Astrocyte of the cerebellum (primary cell): Measurements from ENCODE around the gene PDE7B.
"Not testable (repeated sequence)": the region's sequence is repeated elsewhere in the genome, so short reads cannot be mapped to it uniquely, and the experiment has no call there.

Experiments used
- DNase-seq: peaks from one replicate; pipeline ENCODE4 v3.0.0-alpha.2; 2011; ENCODE audit warnings: low read depth
- H3K4me3 ChIP-seq: 2 replicates; pipeline ENCODE4 v1.5.1; 2011; ENCODE audit warnings: mild to moderate bottlenecking, low read depth, low read length, moderate library complexity
- in situ Hi-C: cut with HindIII; loops from 2 replicates; pipeline ENCODE4 v1.10.0; 2017; ENCODE audit warnings: low sequenced_read_pairs
- TF ChIP-seq, protein P1 (sequence below): IDR thresholded peaks from 2 replicates; pipeline ENCODE4 v1.5.1; 2012; ENCODE audit warnings: low read length, low read depth, moderate library complexity, mild to moderate bottlenecking; ENCODE audit errors: missing control alignments

PDE7B gene

DNA sequence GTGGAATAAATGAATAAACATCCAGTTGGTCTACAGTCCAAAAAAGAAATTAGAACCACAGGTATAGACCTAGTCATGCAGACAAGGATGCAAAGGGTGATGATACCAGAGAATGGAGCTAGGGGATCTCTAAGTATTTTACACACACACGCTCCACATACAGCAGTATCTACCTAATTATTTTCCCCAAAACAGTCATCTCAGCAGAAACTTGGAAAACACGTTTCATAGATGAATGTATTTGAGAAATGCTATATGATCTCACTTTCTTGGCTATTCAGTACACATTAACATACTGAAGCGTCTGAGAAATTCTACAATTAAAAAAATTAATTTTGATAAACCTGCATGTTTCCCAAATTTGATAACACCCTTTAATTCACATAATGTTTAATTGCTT lies 243.3 kb downstream of the PDE7B start:
- no peak for DNase-seq
- H3K4me3 ChIP-seq: no peak overlapping the region
- TF ChIP-seq, protein P1, sequence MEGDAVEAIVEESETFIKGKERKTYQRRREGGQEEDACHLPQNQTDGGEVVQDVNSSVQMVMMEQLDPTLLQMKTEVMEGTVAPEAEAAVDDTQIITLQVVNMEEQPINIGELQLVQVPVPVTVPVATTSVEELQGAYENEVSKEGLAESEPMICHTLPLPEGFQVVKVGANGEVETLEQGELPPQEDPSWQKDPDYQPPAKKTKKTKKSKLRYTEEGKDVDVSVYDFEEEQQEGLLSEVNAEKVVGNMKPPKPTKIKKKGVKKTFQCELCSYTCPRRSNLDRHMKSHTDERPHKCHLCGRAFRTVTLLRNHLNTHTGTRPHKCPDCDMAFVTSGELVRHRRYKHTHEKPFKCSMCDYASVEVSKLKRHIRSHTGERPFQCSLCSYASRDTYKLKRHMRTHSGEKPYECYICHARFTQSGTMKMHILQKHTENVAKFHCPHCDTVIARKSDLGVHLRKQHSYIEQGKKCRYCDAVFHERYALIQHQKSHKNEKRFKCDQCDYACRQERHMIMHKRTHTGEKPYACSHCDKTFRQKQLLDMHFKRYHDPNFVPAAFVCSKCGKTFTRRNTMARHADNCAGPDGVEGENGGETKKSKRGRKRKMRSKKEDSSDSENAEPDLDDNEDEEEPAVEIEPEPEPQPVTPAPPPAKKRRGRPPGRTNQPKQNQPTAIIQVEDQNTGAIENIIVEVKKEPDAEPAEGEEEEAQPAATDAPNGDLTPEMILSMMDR: no peak
- in situ Hi-C loops: no loop called here

DNA sequence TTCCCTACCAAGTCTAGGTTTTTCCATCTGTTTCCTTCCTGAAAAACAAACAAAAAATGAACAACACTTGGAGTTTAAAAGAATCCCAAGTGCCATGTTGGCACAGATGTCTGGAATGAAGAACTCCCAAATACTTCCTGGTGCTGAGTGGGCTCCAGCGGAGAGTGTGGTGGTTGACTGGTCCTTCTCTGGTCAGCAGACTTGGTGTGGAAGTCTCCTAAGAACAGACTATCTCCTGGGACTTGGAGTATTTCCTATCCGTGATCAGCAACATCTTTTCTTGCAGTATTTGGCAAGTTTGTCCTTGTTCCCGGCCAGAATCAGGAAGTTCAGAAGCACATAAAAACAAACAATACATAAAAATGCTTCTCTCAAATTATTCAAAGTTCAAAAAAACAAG lies 244.5 kb downstream of the PDE7B start:
- DNase-seq: no peak
- in situ Hi-C loops: no loop called here
- TF ChIP-seq, protein P1: no peak
- no peak overlapping the region for H3K4me3 ChIP-seq

DNA sequence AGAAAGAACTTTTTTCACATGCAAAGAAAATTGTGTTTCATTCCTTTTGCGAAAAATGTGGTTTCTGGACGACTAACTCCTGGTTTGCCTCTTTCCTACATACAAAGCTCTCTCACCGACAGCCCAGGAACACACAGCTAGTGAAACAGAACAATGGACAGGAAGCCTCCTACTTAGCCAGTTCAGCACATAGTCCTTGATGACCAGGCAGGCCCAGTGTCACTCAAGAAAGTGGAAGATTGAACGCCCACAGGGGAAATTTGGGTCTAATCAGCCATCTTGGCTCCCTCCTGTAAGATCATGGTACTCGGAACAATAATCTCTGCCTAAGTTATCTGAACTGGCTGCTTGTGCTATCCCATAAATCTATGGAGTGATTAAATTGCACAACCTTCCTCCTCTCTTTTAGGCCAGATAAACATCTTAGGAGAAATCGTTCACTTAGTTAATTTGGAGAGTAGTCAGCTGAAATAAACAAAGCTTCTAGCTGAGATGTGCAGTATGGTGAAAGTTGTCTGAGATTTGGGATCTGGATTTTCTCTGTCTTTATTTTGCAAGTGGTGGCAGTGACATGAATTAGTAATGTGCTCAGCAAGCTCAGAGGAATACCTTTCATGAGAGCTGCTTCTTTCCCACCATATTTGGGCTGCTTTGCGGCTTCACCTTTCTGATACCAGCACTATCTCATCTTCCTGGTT lies 251.6 kb downstream of the PDE7B start:
- H3K4me3 ChIP-seq: no peak overlapping the region
- in situ Hi-C loops: no loop called here
- TF ChIP-seq, protein P1: no peak
- DNase-seq: no peak

DNA sequence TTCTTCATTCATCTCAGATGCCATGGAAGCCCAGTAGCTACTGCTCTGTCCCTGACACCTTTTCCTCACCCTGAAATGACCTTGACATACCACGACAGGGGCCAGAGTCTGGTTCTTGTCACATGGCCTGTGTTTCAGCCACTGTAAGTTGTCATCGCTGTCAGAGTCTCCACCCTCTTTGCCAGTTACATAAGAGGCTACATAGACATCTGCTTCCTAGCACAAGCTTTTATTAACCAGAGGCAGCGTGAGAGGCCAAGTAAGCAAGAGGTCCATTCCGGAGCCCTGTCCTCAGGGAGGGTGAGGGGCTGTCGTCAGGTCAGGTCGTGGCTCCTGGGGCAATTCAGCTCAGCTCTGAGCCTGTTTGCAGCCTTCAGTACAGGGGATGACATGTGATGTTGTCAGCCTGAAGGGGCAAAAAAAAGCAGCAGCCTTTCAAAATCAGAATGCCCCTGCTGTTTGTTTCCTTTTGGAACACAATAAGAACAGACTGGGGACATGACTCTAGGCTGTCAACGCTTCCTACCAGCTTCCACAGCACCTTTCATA lies 252.3 kb downstream of the PDE7B start:
- no peak overlapping the region for H3K4me3 ChIP-seq
- DNase-seq: no peak
- in situ Hi-C loops: no loop called here
- TF ChIP-seq, protein P1: no peak

DNA sequence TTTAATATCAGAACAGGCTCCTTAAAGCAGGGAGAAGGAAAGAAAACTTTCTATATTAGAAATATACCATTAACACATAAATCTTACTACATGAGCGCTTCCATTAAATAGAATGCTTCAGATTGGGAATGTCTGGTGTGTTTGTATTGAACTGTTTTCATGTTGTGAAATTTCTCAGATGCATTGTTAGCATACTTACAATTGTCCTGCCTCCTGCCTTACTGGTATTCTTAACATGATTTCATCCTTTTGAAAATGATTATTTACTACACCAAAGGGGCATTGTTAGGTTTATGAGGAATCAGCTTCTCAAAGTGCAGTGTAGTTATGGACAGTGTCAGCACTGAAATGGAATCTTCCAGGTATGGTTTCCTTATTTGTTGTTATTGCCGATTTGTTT lies 253.1 kb downstream of the PDE7B start:
- TF ChIP-seq, protein P1: no peak
- in situ Hi-C loops: no loop called here
- H3K4me3 ChIP-seq: no peak overlapping the region
- no peak for DNase-seq

DNA sequence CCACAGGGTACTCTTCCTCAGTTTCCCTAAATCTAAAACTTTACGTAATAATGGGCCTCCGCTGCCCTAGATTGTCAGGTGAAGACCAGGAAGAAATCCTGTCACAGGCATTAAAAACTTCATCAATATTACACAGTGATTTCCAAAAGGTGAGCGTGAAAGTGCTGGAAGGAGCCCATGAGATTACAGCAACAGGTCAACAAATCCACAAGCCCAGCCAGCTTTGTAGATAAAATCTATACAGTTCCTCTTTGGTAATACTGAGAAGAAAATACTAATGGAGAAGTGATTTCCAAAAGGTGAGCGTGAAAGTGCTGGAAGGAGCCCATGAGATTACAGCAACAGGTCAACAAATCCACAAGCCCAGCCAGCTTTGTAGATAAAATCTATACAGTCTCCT lies 254.3 kb downstream of the PDE7B start:
- DNase-seq, H3K4me3 ChIP-seq, in situ Hi-C loops: not testable (repeated sequence)

DNA sequence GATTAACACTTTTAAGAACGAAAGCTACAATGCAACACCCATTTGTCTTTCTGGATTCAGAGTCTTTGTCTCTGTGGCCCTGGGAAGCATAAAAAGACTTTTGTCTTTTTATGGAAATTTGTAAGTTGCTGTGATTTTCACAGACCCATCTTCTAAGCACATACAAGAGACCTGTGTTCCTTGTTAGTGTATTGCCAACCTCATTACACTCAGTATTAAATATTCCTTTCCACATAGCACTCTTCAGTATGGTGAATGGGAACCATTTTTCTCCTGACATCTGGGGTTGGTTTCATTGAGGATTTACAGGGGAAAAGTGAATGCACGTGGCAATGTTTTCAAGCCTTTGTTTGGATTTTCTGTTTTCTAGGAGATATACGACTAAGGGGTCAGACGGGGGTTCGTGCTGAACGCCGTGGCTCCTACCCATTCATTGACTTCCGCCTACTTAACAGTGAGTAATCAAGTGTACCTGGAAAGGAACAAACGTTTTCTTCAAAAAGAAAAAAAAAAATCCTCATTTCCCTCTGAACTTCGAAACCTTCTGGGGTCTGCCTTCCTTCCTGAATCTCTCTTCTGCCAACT lies 257.0 kb downstream of the PDE7B start:
- no peak for DNase-seq
- H3K4me3 ChIP-seq: no peak overlapping the region
- in situ Hi-C loops: no loop called here
- TF ChIP-seq, protein P1: no peak
